ENCODE results near the gene GPR39.

GPR39 gene

GRCh38 chr2:132668987-132669907 is 252.6 kb downstream of the GPR39 start:
- Mint-ChIP-seq H3K4me1 (ENCODE audit: low read depth) (peaks cover 5% of the 10 kb centered on the region), H3K9me3 (ENCODE audit: low read depth) (peaks cover 2% of the 10 kb centered on the region), H3K27me3 (peaks cover 13% of the 10 kb centered on the region), H3K27ac (no peak overlapping the region), H3K36me3 (no peaks in the 10 kb centered on the region), H3K4me3 (no peak overlapping the region)

GRCh38 chr2:132669908-132670495 is 253.4 kb downstream of the GPR39 start, which contains the start of gene LYPD1:
LYPD1 (minus strand) TSS chr2:132670205; CDS start chr2:132669932, 273 bp downstream.
- H3K27me3 Mint-ChIP-seq: peaks cover 16% of the 10 kb centered on the region
- no peak within 1 kb of the TSS for H3K4me3 Mint-ChIP-seq
- no peaks in the 10 kb centered on the region for H3K36me3 Mint-ChIP-seq
- peaks cover 5% of the 10 kb centered on the region for H3K4me1 Mint-ChIP-seq (ENCODE audit: low read depth)
- H3K27ac Mint-ChIP-seq: no peak within 1 kb of the TSS
- H3K9me3 Mint-ChIP-seq (ENCODE audit: low read depth): no peaks in the 10 kb centered on the region

GRCh38 chr2:132670496-132671150 is 254.0 kb downstream of the GPR39 start:
- Mint-ChIP-seq H3K27me3 (peaks cover 15% of the 10 kb centered on the region), H3K9me3 (ENCODE audit: low read depth) (no peaks in the 10 kb centered on the region), H3K4me1 (ENCODE audit: low read depth) (peaks cover 5% of the 10 kb centered on the region), H3K27ac (no peak overlapping the region), H3K4me3 (no peak overlapping the region), H3K36me3 (no peaks in the 10 kb centered on the region)

GRCh38 chr2:132671151-132671835 is 254.7 kb downstream of the GPR39 start:
- peaks cover 17% of the 10 kb centered on the region for H3K27me3 Mint-ChIP-seq
- no peaks in the 10 kb centered on the region for H3K9me3 Mint-ChIP-seq (ENCODE audit: low read depth)
- no peak overlapping the region for H3K27ac Mint-ChIP-seq
- H3K4me3 Mint-ChIP-seq: no peak overlapping the region
- H3K4me1 Mint-ChIP-seq (ENCODE audit: low read depth): peaks cover 5% of the 10 kb centered on the region
- H3K36me3 Mint-ChIP-seq: no peaks in the 10 kb centered on the region

GRCh38 chr2:132676999-132677398 is 260.4 kb downstream of the GPR39 start:
- no peak overlapping the region for H3K27ac Mint-ChIP-seq
- no peaks in the 10 kb centered on the region for H3K4me1 Mint-ChIP-seq (ENCODE audit: low read depth)
- H3K36me3 Mint-ChIP-seq: no peaks in the 10 kb centered on the region
- H3K27me3 Mint-ChIP-seq: peaks cover 10% of the 10 kb centered on the region
- no peaks in the 10 kb centered on the region for H3K9me3 Mint-ChIP-seq (ENCODE audit: low read depth)
- no peak overlapping the region for H3K4me3 Mint-ChIP-seq

- Mint-ChIP-seq H3K9me3 (ENCODE audit: low read depth) (no peaks in the 10 kb centered on the region), H3K36me3 (no peaks in the 10 kb centered on the region), H3K27me3 (peaks cover 10% of the 10 kb centered on the region), H3K4me3 (no peak overlapping the region), H3K4me1 (ENCODE audit: low read depth) (no peaks in the 10 kb centered on the region), H3K27ac (no peak overlapping the region)
Measured at GRCh38 chr2:132677661-132678060, 261.1 kb downstream of the GPR39 start.

GRCh38 chr2:132678483-132678882 is 261.9 kb downstream of the GPR39 start:
- H3K27me3 Mint-ChIP-seq: peaks cover 8% of the 10 kb centered on the region
- H3K9me3 Mint-ChIP-seq (ENCODE audit: low read depth): no peaks in the 10 kb centered on the region
- H3K27ac Mint-ChIP-seq: no peak overlapping the region
- H3K4me1 Mint-ChIP-seq (ENCODE audit: low read depth): no peaks in the 10 kb centered on the region
- no peak overlapping the region for H3K4me3 Mint-ChIP-seq
- no peaks in the 10 kb centered on the region for H3K36me3 Mint-ChIP-seq

- Mint-ChIP-seq H3K27ac (no peak overlapping the region), H3K9me3 (ENCODE audit: low read depth) (no peaks in the 10 kb centered on the region), H3K27me3 (peaks cover 5% of the 10 kb centered on the region), H3K4me1 (ENCODE audit: low read depth) (no peaks in the 10 kb centered on the region), H3K4me3 (no peak overlapping the region), H3K36me3 (no peaks in the 10 kb centered on the region)
Measured at GRCh38 chr2:132680544-132680943, 263.9 kb downstream of the GPR39 start.

- peaks cover 3% of the 10 kb centered on the region for H3K27me3 Mint-ChIP-seq
- H3K4me3 Mint-ChIP-seq: no peak overlapping the region
Measured at GRCh38 chr2:132681766-132682165, 265.2 kb downstream of the GPR39 start.

GRCh38 chr2:132690664-132691303 is 274.2 kb downstream of the GPR39 start:
- Mint-ChIP-seq H3K27me3 (no peaks in the 10 kb centered on the region), H3K4me1 (ENCODE audit: low read depth) (no peaks in the 10 kb centered on the region), H3K9me3 (ENCODE audit: low read depth) (no peaks in the 10 kb centered on the region), H3K4me3 (no peak overlapping the region), H3K36me3 (no peaks in the 10 kb centered on the region), H3K27ac (no peak overlapping the region)

More at GRCh38 chr2:132681766-132682165, 265.2 kb downstream of the GPR39 start:
- Mint-ChIP-seq H3K4me1 (ENCODE audit: low read depth) (no peaks in the 10 kb centered on the region), H3K36me3 (no peaks in the 10 kb centered on the region), H3K27ac (no peak overlapping the region), H3K9me3 (ENCODE audit: low read depth) (no peaks in the 10 kb centered on the region)

GRCh38 chr2:132691556-132691955 is 275.0 kb downstream of the GPR39 start:
- H3K4me3 Mint-ChIP-seq: no peak overlapping the region
- H3K4me1 Mint-ChIP-seq (ENCODE audit: low read depth): no peaks in the 10 kb centered on the region
- no peaks in the 10 kb centered on the region for H3K36me3 Mint-ChIP-seq
- H3K9me3 Mint-ChIP-seq (ENCODE audit: low read depth): no peaks in the 10 kb centered on the region
- no peaks in the 10 kb centered on the region for H3K27me3 Mint-ChIP-seq
- H3K27ac Mint-ChIP-seq: no peak overlapping the region

GRCh38 chr2:132692816-132693215 is 276.2 kb downstream of the GPR39 start:
- no peak overlapping the region for H3K4me3 Mint-ChIP-seq
- H3K27me3 Mint-ChIP-seq: no peaks in the 10 kb centered on the region
- no peaks in the 10 kb centered on the region for H3K36me3 Mint-ChIP-seq
- H3K4me1 Mint-ChIP-seq (ENCODE audit: low read depth): no peaks in the 10 kb centered on the region
- H3K9me3 Mint-ChIP-seq (ENCODE audit: low read depth): no peaks in the 10 kb centered on the region
- no peak overlapping the region for H3K27ac Mint-ChIP-seq
